NCI-H446 (cell line): ENCODE measurements around the gene COPS4.

Source experiments
- DNase-seq, 2 experiments: peaks; one replicate each; lab custom pipeline; 2025; lab: John Stamatoyannopoulos, UW

The COPS4 gene

GRCh38 chr4:83121246-83121645 is 86.3 kb downstream of the COPS4 start:
- DNase-seq, result no peak

GRCh38 chr4:83124111-83124780 is 89.3 kb downstream of the COPS4 start:
- DNase-seq, result no peak
